HCT116 (cell line): ENCODE data around the gene SH2D3C. TPM values are rescaled to one million over a fixed set of nuclear protein-coding genes. Genes with fewer than 3 reads are reported as not detected.

Experiments used
- ATAC-seq: fragments of 200-7000 bp; cut with Tn5 transposase; 2 replicates; pipeline ENCODE4 v1.9.1; 2020; ENCODE audit warnings: mild to moderate bottlenecking, moderate library complexity
- BruUV-seq: library from RNA; stranded (reverse); fragments of 400-500 nt; replicated peaks from 2 replicates; lab custom pipeline; 2021; lab: Mats Ljungman, UMichigan
- CTCF ChIA-PET: fragments of 300-600 bp; sonication (Branson Sonifier 250); formaldehyde crosslinking; loops from one replicate; lab custom pipeline; 2021; ENCODE audit warnings: antibody characterized with exemption; lab: Charles Lee
- POLR2A ChIA-PET: fragments of 300-600, 350-600 bp; sonication (Branson Sonifier 250); formaldehyde crosslinking; loops from one replicate; lab custom pipeline; 2021; ENCODE audit warnings: antibody characterized with exemption; lab: Charles Lee
- RAD21 ChIA-PET, 2 experiments: fragments of 300-600 bp; sonication (Branson Sonifier 250); formaldehyde crosslinking; loops; one replicate each; lab custom pipeline; 2023; ENCODE audit warnings: low total read pairs in 2 of 2; ENCODE audit not compliant: uncharacterized antibody in 2 of 2, unreplicated experiment in 2 of 2, low non-redundant PET in 1 of 2; lab: Charles Lee
- DNase-seq: peaks from one replicate; pipeline ENCODE4 v3.0.0-alpha.2; 2010; ENCODE audit warnings: low read depth, low spot score
- H2AFZ ChIP-seq: fragments of 200-600 bp; shearing (Covaris generic), sonication (generic); 2 replicates; pipeline ENCODE4 v1.6.1; 2017; ENCODE audit warnings: low read depth, mixed run types, mixed read lengths, antibody characterized with exemption, low read length; ENCODE audit not compliant: poor library complexity, severe bottlenecking
- H3K27ac ChIP-seq: 2 replicates; pipeline ENCODE4 v1.5.1; 2012; ENCODE audit warnings: low read depth, low read length
- H3K27me3 ChIP-seq: fragments of 200-600 bp; sonication (generic); 2 replicates; pipeline ENCODE4 v1.6.1; 2016; ENCODE audit warnings: mixed run types, low read length, mixed read lengths; ENCODE audit not compliant: insufficient read depth
- H3K36me3 ChIP-seq, 2 experiments: fragments of 200-500 bp in 1 of 2; fragments of 200-600 bp in 1 of 2; sonication (Bioruptor generic) in 1 of 2; sonication (generic) in 1 of 2; 2 replicates each; pipeline versions ENCODE4 v1.5.1 to v1.6.1; 2014 to 2016; ENCODE audit warnings: low read length in 2 of 2, inconsistent platforms in 1 of 2, mixed read lengths in 1 of 2, mixed run types in 1 of 2; ENCODE audit not compliant: insufficient read depth in 2 of 2, control insufficient read depth in 1 of 2
- H3K4me1 ChIP-seq, 2 experiments: fragments of 200-600 bp in 1 of 2; sonication (generic) in 1 of 2; 2 replicates each; pipeline versions ENCODE4 v1.5.1 to v1.6.1; 2012 to 2017; ENCODE audit warnings: low read length in 2 of 2, inconsistent platforms in 1 of 2, mild to moderate bottlenecking in 1 of 2, mixed read lengths in 1 of 2, mixed run types in 1 of 2, moderate library complexity in 1 of 2; ENCODE audit not compliant: insufficient read depth in 2 of 2, control insufficient read depth in 1 of 2
- H3K4me2 ChIP-seq: fragments of 200-600 bp; sonication (generic); 2 replicates; pipeline ENCODE4 v1.6.1; 2017; ENCODE audit warnings: mixed run types, low read length, mixed read lengths
- H3K4me3 ChIP-seq, 2 experiments: fragments of 200-600 bp in 1 of 2; sonication (generic) in 1 of 2; replicated peaks in 1 of 2; 2 replicates each; pipeline ENCODE4 v1.5.1; 2011 to 2016; ENCODE audit warnings: low read length in 2 of 2, control low read depth in 1 of 2, low read depth in 1 of 2, mild to moderate bottlenecking in 1 of 2, mixed read lengths in 1 of 2, mixed run types in 1 of 2
- H3K79me2 ChIP-seq: fragments of 200-600 bp; sonication (generic); 2 replicates; pipeline ENCODE4 v1.6.1; 2017; ENCODE audit warnings: mild to moderate bottlenecking, mixed run types, low read length, moderate library complexity, mixed read lengths; ENCODE audit not compliant: insufficient read depth
- H3K9ac ChIP-seq: fragments of 200-600 bp; sonication (generic); 2 replicates; pipeline ENCODE4 v1.6.1; 2016; ENCODE audit warnings: low read length, mixed read lengths
- H3K9me2 ChIP-seq: fragments of 200-600 bp; sonication (generic), shearing (Covaris generic); 2 replicates; pipeline ENCODE4 v1.6.1; 2017; ENCODE audit warnings: mixed run types, mild to moderate bottlenecking, moderate library complexity; ENCODE audit not compliant: insufficient read depth
- H3K9me3 ChIP-seq, 2 experiments: fragments of 200-500 bp in 1 of 2; fragments of 200-600 bp in 1 of 2; sonication (Bioruptor generic) in 1 of 2; sonication (generic) in 1 of 2; 2 replicates each; pipeline ENCODE4 v1.6.1; 2014 to 2017; ENCODE audit warnings: low read length in 2 of 2, mixed read lengths in 2 of 2, inconsistent platforms in 1 of 2, low read depth in 1 of 2, mild to moderate bottlenecking in 1 of 2, mixed run types in 1 of 2, moderate library complexity in 1 of 2; ENCODE audit not compliant: control insufficient read depth in 1 of 2, insufficient read depth in 1 of 2
- H4K20me1 ChIP-seq: fragments of 200-600 bp; sonication (generic), shearing (Covaris generic); 2 replicates; pipeline ENCODE4 v1.6.1; 2017; ENCODE audit warnings: mixed run types, mild to moderate bottlenecking, moderate library complexity; ENCODE audit not compliant: insufficient read depth
- ATF3 ChIP-seq: IDR thresholded peaks from 2 replicates; pipeline ENCODE4 v1.6.1; 2012
- CTCF ChIP-seq, 3 experiments: fragments of 200-600 bp in 1 of 3; sonication (generic) in 1 of 3; IDR thresholded peaks in 2 of 3; conservative IDR thresholded peaks in 1 of 3; 2 replicates each; pipeline ENCODE4 v1.5.1; 2012 to 2017; ENCODE audit warnings: low read depth in 2 of 3, low read length in 2 of 3, antibody characterized with exemption in 1 of 3, borderline replicate concordance in 1 of 3, control low read depth in 1 of 3, mild to moderate bottlenecking in 1 of 3, mixed read lengths in 1 of 3, mixed run types in 1 of 3, moderate library complexity in 1 of 3; ENCODE audit not compliant: insufficient read depth in 1 of 3
- EGR1 ChIP-seq: IDR thresholded peaks from 2 replicates; pipeline ENCODE4 v1.6.1; 2012; ENCODE audit warnings: low read depth
- ELF1 ChIP-seq: IDR thresholded peaks from 2 replicates; pipeline ENCODE4 v1.6.1; 2012; ENCODE audit warnings: low read depth, borderline replicate concordance
- EZH2 ChIP-seq: fragments of 200-600 bp; sonication (generic); IDR thresholded peaks from 2 replicates; pipeline ENCODE4 v1.6.1; 2017; ENCODE audit warnings: antibody characterized with exemption, mixed run types
- EZH2phosphoT487 ChIP-seq: fragments of 200-600 bp; IDR thresholded peaks from 2 replicates; pipeline ENCODE4 v1.6.1; 2018; ENCODE audit warnings: antibody characterized with exemption, borderline replicate concordance
- FOSL1 ChIP-seq: IDR thresholded peaks from 2 replicates; pipeline ENCODE4 v1.6.1; 2012; ENCODE audit warnings: low read depth
- POLR2A ChIP-seq: IDR thresholded peaks from 2 replicates; pipeline ENCODE4 v1.7.0; 2011; ENCODE audit warnings: borderline replicate concordance; ENCODE audit not compliant: insufficient read depth, insufficient read length; ENCODE audit errors: extremely low read depth
- POLR2AphosphoS5 ChIP-seq: IDR thresholded peaks from 2 replicates; pipeline ENCODE4 v1.6.1; 2011; ENCODE audit warnings: mild to moderate bottlenecking, low read depth, low read length, moderate library complexity
- REST ChIP-seq: IDR thresholded peaks from 2 replicates; pipeline ENCODE4 v1.6.1; 2012; ENCODE audit warnings: low read depth
- SIN3A ChIP-seq: IDR thresholded peaks from 2 replicates; pipeline ENCODE4 v1.6.1; 2012; ENCODE audit warnings: low read depth
- SP1 ChIP-seq: IDR thresholded peaks from 2 replicates; pipeline ENCODE4 v1.6.1; 2012; ENCODE audit warnings: low read depth
- SRF ChIP-seq: IDR thresholded peaks from 2 replicates; pipeline ENCODE4 v1.6.1; 2012; ENCODE audit warnings: low read depth
- TCF7L2 ChIP-seq: IDR thresholded peaks from 2 replicates; pipeline ENCODE4 v1.7.0; 2011; ENCODE audit warnings: borderline replicate concordance, inconsistent platforms; ENCODE audit not compliant: insufficient read depth, insufficient read length; ENCODE audit errors: extremely low read depth
- YY1 ChIP-seq: IDR thresholded peaks from 2 replicates; pipeline ENCODE4 v1.6.1; 2011; ENCODE audit warnings: low read length, low read depth, moderate library complexity, mild to moderate bottlenecking; ENCODE audit not compliant: insufficient replicate concordance; ENCODE audit errors: extremely low read depth
- ZBTB33 ChIP-seq: IDR thresholded peaks from 2 replicates; pipeline ENCODE4 v1.6.1; 2011; ENCODE audit warnings: mild to moderate bottlenecking, low read length, moderate library complexity; ENCODE audit not compliant: insufficient replicate concordance; ENCODE audit errors: extremely low read depth
- ZFX ChIP-seq: fragments of 450-650 bp; IDR thresholded peaks from 2 replicates; pipeline ENCODE4 v1.6.1; 2017
- ZNF274 ChIP-seq: fragments of 200-500 bp; sonication (Bioruptor generic); IDR thresholded peaks from 2 replicates; pipeline ENCODE4 v1.6.1; 2014; ENCODE audit warnings: mild to moderate bottlenecking, low read depth, low read length, inconsistent platforms
- intact Hi-C: fragments of 100-400 bp; cut with micrococcal nuclease; formaldehyde crosslinking; loops from 2 replicates; pipeline ENCODE4 v1.10.0; 2022
- total RNA-seq: library from RNA; stranded (reverse); gene quantifications from one replicate; pipeline ENCODE4 v1.2.1, GENCODE V29; 2021; ENCODE audit not compliant: unreplicated experiment

The SH2D3C gene
- total RNA-seq, 1 experiment from 2014 or later, result 1.3 TPM

GRCh38 chr9:127733614-127734013 lies 44.9 kb downstream of the SH2D3C start:
- TF ChIP-seq ZBTB33 (no peak), SP1 (no peak), SRF (no peak), ATF3 (no peak), REST (no peak), FOSL1 (no peak), ELF1 (no peak), POLR2A (no peak), ZFX (no peak), EZH2phosphoT487 (no peak), POLR2AphosphoS5 (no peak), EZH2 (no peak), YY1 (no peak), EGR1 (no peak), CTCF (IDR thresholded peaks at IDR 0.05 in 2 of 3, conservative IDR thresholded peaks at IDR 0.05 in 1 of 3; ENCODE audit: borderline replicate concordance in 1 of 3, insufficient read depth in 1 of 3, low read depth in 2 of 3, low read length in 2 of 3) (no peak), SIN3A (no peak), TCF7L2 (no peak), ZNF274 (no peak)
- TF ChIP-seq, all 23 proteins: peak for 0
- no peak overlapping the region for H3K4me2 ChIP-seq
- no peaks in the 10 kb centered on the region for H3K9me2 ChIP-seq
- no peaks in the 10 kb centered on the region for H3K27me3 ChIP-seq
- no peaks in the 10 kb centered on the region for H3K36me3 ChIP-seq
- DNase-seq, result no peak
- no peaks in the 10 kb centered on the region for H3K9me3 ChIP-seq
- no peak overlapping the region for H3K9ac ChIP-seq
- no peak for ATAC-seq
- H3K27ac ChIP-seq, result no peak overlapping the region
- BruUV-seq, result TSS peak; percentile 49
- ChIA-PET CTCF (interaction anchor here (2.3 kb wide), 1 partner anchor 144 kb away, joined by 46 read pairs; no protein-coding TSS in a partner anchor), POLR2A (no interaction called here), RAD21 (no interaction called here)
- H4K20me1 ChIP-seq, result no peaks in the 10 kb centered on the region
- H3K4me3 ChIP-seq, result no peak overlapping the region
- intact Hi-C loops, result loop anchor here (1.0 kb wide), 2 partner anchors 26 to 143 kb away; no protein-coding TSS in a partner anchor
- H3K79me2 ChIP-seq, result no peaks in the 10 kb centered on the region
- no peak overlapping the region for H2AFZ ChIP-seq
- peaks cover 4 to 17% of the 10 kb centered on the region in 2 experiments for H3K4me1 ChIP-seq
